Hematopoietic multipotent progenitor cell treated with erythropoietin and hydrocortisone succinate and interleukin-3 and kit ligand, for 8 days (in vitro differentiated cells): ENCODE measurements around the gene REC114.

Experiments
- DNase-seq: peaks from one replicate; pipeline ENCODE4 v3.0.0-alpha.2; 2015

Gene REC114

GRCh38 chr15:73608941-73609340, 166.0 kb downstream of the REC114 start:
- no peak for DNase-seq
